Measurements from ENCODE around the gene MAST4.

The MAST4 gene

DNA sequence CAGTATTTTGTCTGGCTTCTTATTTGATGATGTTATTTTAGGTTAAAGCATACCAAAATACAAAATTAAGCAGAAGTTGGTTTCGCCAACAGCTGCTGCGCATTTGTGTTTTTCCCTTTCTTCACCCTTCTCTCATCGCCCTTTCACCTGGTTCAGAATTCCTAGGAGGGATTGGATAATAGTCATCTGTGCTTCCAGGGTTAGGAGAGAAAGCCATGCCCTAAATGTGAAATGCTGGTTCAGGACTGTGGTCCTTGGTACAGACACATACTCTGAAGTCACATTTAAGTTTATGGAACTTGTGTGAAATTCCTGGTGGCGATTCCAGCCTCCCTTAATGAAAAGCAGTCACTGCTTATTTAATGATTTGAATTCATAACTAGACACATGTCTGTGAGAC lies 7.7 kb downstream of the MAST4 start:
- no peak for DNase-seq (ENCODE audit: low spot score)

DNA sequence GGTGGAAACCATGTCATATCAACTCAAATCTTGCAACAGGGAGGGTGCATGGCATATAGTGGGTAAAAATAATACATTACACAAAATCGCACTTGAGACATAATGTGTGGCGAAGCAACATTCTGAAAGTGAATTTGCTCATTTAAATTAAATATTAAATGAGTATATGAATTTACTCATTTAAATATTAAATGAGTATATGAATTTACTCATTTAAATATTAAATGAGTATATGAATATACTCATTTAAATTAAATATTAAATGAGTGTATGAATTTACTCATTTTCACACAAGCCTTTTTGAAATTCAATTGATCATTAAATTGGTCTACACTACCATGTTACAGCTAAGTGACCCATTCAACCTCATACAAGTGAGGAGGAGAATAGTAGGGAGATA lies 10.5 kb downstream of the MAST4 start:
- DNase-seq (ENCODE audit: low spot score), result no peak

DNA sequence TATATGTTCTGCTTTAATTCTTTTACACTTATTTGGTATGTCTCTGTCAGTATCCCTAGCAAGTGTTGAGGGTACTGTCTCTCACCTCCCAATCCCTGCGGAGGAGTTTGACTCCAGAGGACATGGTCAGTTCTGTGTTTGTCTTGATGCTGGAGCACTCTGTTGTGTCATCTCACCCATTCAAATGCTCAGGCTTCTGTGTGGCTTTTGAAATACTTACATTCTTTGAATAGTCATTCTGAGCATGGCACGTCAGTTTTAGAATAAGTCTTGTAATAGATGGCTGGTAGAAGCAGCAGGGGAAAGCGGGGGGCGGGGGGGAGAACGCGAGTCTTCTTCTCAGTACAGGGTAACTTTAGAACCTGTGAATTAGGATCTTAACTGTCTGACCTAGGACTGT lies 12.3 kb downstream of the MAST4 start:
- DNase-seq (ENCODE audit: low spot score), result peak; percentile 18

DNA sequence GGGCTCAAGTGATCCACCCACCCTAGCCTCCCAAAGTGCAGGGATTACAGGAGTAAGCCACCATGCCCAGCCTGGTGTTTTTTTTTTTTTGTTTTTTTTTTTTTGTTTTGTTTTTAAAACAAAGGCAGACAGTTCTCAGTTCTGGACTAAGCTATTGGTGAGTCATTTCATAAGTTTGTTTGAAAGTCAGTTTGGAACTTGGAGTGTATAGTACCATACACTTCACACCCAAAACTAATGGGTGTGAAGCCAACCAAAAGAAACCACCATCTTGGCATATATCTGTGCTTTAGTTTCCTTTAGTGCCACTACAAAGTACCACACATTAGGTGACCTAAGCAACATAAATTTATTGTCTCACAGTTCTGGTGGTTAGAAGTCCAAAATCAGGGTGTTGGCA lies 13.4 kb downstream of the MAST4 start:
- peak; percentile 45 for DNase-seq (ENCODE audit: low spot score)

DNA sequence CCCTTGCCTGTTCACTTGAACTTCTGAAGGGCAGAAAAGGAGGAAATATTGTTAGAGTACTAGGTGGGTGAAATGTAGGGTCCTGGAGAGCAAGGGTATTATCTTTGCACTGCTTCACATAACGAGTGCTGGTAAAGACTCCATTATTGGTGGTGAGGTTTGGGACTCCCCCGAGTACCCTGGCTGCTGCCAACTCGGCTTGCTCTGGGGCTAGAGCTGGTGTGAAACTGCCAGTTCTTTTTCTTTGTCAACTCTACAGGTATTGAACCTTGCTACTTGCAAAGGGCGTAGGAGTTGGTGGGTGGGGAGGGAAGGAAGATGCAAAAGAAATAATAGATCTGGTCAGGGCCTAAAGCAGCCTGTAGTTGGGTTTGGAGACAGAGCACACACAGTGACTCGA lies 16.0 kb downstream of the MAST4 start:
- DNase-seq (ENCODE audit: low spot score), result no peak

DNA sequence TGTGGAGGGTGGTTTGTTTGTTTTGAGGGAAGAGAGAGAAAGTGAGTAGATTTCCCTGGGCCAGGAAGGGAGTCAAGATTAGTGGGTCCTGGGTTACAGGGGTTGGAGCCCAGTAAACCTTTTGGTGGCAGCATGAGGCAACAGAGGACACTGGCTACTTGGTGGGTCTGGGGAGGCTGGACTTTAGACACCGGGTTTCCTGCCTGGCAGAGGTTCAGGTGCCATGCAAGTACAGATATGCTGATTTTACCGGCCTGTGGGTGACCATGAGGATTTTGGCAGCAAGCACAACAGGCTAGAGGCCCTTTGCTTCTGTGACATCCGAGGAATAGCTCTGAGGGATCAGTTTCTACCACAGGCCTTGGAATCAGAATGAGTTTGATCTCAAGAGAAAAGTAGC lies 18.9 kb downstream of the MAST4 start:
- no peak for DNase-seq (ENCODE audit: low spot score)

DNA sequence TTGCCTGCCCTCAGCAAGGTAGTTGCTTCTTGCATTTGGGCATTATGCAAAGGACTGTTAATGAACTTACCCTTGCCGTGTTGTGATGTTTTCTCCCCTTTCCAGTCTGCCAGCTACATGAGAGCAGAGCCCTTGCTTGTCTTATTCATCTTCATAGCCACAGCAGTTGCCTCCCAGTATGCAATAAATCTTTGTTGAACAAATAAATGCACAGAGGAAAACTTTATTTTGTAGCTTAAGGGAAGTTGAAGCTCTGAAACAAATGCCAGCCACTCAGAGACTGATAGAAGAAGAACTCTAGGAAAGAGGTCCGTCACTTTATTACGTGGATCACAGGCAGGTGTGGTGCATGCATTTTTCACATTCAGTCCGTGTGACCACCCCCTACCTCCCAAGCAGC lies 19.7 kb downstream of the MAST4 start:
- DNase-seq (ENCODE audit: low spot score), result no peak

DNA sequence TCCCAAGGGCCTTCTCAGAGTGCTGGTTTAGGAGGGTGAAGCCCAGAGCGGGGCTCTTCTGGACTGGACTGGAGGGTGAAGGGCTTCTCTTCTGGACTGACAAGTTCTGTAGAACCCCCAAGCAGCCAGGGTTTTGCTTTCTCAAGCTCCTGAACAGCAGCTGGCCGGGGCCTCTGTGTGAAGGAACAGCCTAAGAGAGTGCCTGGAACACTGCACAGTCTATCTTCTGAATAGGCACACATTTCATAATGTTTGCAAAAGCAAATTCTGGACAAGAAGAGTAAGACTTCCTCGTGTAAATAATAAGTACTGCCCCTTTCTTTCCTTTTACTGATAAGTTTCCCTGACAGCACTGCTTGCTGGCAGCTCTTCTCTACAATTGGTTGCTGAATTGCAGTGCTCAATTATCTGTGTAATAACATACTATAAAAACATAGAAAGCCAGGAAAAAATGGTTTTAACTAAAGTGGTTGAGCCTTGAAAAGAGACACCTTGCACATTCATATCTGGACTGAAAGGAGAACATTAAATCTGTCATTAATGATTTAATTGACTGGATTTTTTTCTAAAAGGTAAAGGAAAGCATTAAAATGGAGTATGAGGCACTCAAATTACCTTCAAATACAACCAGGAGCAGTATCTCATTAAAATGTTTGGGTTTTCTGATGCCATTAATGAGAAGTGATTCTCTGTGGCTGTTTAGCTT lies 20.5 kb downstream of the MAST4 start:
- DNase-seq (ENCODE audit: low spot score), result no peak

DNA sequence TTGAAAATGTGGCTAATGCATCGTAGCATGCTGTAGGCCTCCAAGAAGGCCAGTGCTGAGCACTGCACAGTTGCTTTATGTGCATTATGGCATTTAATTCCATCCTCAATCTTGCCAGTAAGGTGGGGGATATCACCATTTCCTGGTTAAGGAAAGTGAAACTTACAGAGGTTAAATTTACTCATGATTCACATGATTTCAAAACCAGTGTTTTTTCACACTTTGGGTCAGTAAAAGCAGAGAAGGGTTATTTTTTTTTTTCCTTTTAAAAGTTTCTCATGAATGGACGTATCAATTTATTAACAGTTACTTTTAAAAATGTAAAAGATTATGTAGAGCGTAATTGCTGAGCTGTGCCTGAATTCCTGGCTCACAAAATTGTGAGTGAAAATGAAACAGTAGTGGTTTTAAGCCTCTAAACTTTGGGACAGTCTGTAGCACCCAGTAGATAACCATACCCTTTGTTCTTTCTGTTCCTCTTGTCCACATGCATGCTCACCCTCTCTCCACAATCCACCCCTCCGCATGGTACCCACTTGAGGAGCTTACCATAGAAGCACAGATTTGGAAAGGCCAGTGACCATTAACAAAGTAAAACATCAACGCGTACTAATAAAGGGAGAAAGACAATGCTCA lies 21.2 kb downstream of the MAST4 start:
- DNase-seq (ENCODE audit: low spot score), result peak; percentile 51

DNA sequence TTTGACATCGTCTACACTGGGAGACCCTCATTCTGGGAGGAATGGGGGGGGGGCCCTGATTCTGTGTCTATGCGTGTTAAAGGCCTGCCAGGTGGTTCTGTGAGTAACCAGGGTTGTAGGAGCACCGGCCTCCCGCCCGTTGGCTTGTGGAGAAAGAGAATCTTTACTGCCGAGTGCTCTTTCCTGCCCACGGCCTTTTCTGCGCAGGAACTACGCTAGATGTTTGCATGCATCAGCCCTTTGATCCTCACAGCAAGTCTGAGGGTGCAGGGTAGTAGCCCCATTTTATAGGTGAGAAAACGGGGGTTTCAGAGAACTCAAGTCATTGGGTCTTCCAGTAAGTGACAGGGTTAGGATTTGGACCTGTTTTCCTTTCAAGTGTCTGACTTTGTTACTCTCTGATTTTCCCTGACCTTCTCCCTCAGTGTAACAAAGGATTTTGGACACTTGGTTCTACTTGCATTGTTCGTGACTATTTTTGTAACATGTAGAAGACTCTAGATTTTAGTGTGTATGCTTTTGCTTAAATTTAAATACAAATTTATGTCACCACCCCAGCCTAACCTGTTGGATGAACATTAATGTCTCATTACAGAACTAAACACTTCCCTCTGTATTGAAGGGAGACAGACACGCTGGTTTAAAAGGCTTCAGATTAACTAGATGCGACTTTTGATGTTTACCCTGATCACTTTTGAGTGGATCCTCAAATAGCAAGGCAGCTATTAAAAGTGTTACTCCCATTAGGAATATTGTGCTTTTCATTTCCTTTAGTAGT lies 22.0 kb downstream of the MAST4 start:
- DNase-seq (ENCODE audit: low spot score), result peak; percentile 20

DNA sequence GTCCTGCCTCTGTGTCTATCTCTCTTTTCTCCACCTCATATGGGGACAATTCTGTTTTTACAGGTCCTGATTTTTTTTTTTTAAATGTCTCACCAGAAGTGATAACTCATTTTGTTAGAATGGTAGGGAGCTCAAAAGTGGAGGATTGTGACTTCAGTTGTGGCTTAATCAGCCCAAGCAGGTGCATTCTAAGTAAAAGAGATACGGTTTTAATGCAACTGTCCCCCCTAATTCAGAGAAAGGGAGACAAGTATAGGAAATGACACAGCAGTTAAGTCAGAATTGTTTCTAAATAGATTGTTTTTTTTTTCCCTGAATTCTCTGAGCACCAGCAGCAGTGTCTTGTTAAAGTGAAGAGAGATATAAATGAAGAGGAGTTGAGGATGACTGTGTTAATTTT lies 24.5 kb downstream of the MAST4 start:
- peak; percentile 36 for DNase-seq (ENCODE audit: low spot score)

DNA sequence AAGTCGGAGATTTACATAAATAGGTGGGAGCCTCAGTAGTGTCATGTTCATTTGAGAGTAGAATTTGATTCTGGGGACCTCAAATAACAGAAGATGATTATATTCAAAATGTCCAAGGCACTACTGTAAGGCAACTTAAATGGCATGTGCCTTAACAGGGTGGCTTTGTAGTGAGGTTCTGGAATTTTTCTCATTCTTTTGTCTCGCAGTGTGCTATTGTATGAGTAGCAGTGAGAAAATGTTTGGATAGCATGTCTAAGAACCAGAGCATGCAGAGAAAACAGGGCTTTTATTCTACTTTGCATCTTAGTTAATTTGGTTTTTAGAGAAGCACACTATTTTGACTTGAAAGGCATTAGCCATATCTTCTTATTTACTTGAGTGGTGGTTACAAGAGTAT lies 25.0 kb downstream of the MAST4 start:
- DNase-seq (ENCODE audit: low spot score), result no peak

DNA sequence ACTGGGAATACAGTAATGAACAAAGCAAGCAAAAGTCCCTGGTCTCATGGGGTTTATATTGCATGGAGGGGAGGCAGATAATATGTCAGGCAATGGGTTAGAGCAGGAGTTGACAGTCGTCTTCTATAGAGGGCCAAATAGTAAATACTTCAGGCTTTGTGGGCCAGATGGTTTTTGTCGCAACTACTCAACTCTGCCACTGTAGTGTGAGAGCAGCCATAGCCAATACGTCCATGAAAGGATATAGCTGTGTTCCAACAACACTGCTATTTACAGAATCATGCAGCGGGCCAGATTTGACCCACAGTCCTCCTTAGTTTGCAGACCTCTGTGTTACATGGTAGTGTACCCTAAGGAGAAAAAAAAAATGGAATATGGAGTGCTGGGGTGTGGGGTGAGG lies 25.5 kb downstream of the MAST4 start:
- no peak for DNase-seq (ENCODE audit: low spot score)

DNA sequence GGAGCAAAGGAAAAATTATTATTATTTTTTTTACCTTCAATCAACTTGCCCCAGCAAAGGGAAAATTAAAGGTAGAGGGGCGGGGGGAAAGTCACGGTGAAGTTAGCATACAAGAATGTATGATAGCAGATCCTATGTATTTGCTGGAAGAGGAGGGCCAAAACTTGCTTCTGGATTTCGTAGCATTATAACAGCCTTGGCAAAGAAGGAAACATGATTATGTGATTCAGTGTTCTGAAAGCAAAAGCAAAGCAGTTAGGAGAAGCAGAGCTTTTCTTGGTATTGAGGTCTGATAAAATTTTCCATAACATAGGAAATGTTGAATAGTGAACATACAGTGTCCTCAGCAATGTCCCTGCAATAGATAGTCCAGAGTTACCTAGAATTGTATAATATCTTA lies 32.4 kb downstream of the MAST4 start:
- no peak for DNase-seq (ENCODE audit: low spot score)

DNA sequence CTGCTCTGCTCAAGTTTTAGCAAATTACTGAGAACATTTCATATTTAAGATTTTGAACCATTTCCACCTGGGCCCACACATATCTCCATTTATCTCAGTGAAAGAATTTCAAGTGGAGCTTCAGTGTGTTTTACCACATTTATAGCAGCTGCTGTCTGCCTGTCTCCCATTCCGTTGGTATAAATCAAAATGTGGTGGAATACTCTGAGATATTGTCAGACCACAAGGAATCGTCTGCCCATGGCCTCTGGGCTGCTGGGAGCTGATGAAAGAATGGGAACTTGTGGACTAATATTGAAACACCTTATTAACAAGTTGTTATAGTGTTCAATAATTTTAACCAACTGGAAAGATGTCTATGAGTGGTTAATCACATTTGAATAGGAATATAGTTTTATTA lies 33.3 kb downstream of the MAST4 start:
- DNase-seq (ENCODE audit: low spot score), result no peak

DNA sequence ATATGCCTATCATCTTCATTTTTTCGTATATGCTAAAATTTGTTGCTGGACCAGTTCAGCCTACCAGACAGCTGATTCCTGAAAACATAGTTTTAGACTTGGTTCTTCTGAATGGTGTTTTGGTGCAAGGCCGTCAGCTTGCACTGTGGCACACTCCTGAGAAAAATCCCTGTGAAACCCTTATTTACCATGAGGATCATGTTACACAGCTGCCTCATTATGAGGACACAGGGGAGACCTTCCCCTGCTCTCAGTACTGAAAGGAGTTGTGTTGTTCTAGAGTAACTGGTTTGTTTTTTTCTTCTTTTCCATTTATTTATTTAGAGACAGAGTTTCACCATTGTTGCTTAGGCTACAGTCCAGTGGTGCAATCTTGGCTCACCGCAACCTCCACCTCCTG lies 37.6 kb downstream of the MAST4 start:
- no peak for DNase-seq (ENCODE audit: low spot score)

DNA sequence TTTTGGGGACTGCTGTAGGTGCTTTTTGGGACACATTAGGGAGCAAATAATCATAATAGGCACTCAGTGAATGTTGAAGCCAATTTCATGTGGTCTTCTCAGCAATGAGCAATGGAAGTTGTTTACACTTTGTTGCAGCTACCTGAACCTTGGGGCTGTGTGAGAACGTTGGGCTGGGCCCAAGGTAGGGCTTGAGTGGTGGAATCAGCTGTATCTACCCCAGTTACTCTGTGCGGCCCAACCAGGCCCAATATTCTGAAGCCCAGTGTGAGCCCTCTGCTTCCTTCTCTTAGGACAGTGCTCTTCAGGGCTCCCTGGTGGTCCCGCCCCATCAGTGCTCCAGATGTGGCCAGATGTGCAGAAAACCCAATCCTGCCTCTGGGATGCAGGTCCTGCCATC lies 38.4 kb downstream of the MAST4 start:
- DNase-seq (ENCODE audit: low spot score), result no peak

DNA sequence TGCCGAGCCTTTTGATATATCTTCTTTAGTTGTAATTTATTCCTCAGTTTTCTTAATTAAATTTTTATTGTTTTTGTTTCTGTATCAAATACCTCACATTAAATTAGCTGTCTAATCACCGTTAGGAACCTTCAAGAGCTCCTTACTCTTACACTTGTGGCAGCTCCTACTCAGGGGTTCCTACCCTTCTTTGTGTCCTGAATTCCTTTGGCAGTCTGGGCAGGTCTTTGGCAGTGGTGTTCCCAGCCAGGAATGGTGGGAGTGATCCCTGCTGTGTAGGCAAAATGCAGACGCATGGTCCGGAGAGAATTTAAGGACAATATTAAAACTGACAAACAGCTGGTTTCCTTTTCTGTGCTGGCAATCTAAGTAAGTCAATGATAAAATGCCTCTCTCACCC lies 41.8 kb downstream of the MAST4 start:
- no peak for DNase-seq (ENCODE audit: low spot score)

DNA sequence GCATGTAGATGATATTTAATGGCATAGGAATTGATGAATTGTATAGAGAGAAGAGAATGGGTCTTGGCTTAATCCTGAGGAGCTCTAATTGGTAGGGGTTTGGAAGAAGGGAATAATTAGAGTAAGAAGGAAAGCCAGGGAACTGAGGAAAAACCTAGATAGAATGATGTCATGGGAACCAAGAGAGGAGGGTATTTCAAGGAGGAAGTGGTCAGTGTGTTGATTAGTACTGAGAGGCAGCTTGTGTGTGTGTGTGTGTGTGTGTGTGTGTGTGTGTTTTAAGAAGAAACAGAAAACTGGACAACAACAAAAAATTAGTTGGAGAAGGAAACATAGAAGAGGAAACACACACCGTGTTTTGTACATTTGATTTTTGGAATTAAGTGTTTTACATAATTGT lies 42.8 kb downstream of the MAST4 start:
- no peak for DNase-seq (ENCODE audit: low spot score)

DNA sequence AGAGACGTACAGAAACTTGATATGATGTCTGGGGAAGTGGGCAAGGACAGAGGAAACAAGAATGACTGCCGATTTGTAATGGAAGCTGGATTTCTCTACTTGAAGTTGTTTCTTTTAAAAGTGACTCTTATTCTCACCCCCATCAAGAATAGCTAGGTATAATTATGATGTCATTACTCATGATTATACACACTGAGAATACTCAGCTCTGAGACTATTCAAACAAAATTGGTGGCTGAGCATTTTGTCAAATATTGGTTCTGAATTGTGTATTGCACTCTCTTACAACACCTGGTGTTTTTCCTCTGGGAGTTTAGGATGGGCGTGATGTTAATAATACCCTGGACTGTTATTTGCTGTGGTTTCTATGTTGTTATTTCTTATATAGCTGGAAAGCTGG lies 46.3 kb downstream of the MAST4 start:
- no peak for DNase-seq (ENCODE audit: low spot score)

DNA sequence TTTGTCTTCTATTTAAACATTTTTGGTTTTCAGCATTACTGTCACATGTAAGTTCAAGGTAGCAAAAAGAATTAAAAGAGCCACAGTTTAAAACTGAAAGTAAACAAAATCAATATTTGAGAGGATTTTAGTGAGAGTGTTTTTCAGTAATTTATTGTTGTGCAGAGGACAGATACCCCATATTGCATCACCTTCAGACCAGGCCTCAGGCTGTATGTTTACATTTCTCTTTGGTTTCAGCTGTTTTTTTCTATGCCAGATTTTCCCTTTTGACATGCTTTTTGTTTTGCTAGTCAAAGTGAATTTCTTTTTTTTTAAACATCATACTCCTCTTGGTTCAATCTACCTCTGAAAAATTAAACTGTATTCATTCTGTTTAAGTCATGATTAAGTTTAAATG lies 47.2 kb downstream of the MAST4 start:
- DNase-seq (ENCODE audit: low spot score), result no peak

DNA sequence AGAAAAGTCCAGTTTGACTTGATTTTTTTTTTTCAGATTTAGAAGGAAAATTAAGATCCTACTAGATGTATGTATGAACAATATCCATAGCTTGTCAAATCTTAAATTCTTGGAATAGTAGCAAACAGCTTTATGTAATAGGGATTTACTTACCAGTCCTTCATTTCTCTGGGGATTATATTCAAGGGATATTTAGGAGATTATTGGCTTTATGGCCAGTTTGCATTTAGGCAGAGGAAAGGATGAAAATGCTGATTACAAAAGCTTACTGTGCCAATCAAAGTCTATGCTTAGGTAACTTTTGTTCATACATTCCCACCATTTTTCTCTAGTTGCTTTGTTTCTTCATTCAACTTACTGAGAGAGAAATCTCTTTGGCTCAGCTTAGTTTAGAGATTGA lies 47.9 kb downstream of the MAST4 start:
- no peak for DNase-seq (ENCODE audit: low spot score)

DNA sequence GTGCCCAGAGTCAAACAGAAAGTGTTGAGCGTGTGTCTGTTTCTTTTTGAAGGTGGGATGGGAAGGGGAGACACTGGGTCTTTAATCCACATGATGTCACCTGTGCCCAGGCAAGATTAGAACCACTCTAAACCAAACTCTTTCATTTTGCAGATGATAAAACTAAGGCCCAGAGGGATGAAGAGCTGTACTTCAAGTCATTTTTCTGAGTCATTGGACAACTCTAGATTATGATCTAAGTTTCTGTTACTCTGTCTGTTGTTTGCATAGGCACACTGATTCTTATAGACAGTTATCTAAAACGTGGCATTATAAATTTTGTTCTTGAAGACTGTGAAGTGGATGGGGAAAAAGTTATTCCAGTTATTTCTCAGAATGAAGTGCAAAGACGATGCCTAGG lies 48.8 kb downstream of the MAST4 start:
- DNase-seq (ENCODE audit: low spot score), result no peak

DNA sequence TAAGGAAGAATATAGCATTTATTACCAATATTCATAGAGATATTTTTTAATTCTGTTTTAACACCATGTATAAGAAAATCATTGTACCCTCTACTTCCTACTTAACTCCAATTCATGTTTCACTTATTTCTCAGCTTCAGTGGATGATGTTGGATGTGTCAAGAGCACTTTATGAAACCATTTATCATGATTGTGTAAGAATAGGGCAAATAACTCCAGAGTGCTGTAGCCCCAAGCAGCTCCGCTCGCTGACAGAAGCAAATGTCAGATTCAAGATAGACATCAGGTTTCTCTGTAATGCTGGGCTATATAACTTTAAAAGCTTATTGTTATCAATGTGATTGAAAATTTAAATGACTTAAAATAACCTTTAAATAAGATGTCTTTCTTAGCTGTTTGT lies 50.4 kb downstream of the MAST4 start:
- no peak for DNase-seq (ENCODE audit: low spot score)
